RCC 7860 (cell line): Measurements from ENCODE around the gene SPPL3.
"Not testable (repeated sequence)": the region's sequence is repeated elsewhere in the genome, so short reads cannot be mapped to it uniquely, and the experiment has no call there.

ENCODE experiments used
- DNase-seq: peaks from one replicate; pipeline ENCODE4 v3.0.0-alpha.2; 2015; ENCODE audit warnings: low spot score
- FAIRE-seq: peaks from 2 replicates; lab custom pipeline; 2012; peaks lifted over from hg19 to GRCh38; lab: Jason Lieb, UNC

The SPPL3 gene

GRCh38 chr12:120846721-120847120 is 57.4 kb downstream of the SPPL3 start:
- FAIRE-seq (no peak), DNase-seq (no peak)

- FAIRE-seq = no peak
- no peak for DNase-seq
Measured at GRCh38 chr12:120845696-120846095, 58.5 kb downstream of the SPPL3 start.

GRCh38 chr12:120844768-120845449 is 59.2 kb downstream of the SPPL3 start:
- DNase-seq = no peak
- no peak for FAIRE-seq

- FAIRE-seq (no peak), DNase-seq (no peak)
Measured at GRCh38 chr12:120844297-120844696, 59.9 kb downstream of the SPPL3 start.

GRCh38 chr12:120843472-120843871 is 60.7 kb downstream of the SPPL3 start:
- DNase-seq = no peak
- FAIRE-seq = no peak

GRCh38 chr12:120842595-120842994 is 61.6 kb downstream of the SPPL3 start:
- DNase-seq = no peak
- no peak for FAIRE-seq

- no peak for FAIRE-seq
Measured at GRCh38 chr12:120841525-120841924, 62.6 kb downstream of the SPPL3 start.

GRCh38 chr12:120839503-120839902 is 64.7 kb downstream of the SPPL3 start:
- FAIRE-seq (no peak), DNase-seq (no peak)

More at GRCh38 chr12:120841525-120841924, 62.6 kb downstream of the SPPL3 start:
- DNase-seq = no peak

- FAIRE-seq, DNase-seq: not testable (repeated sequence)
Measured at GRCh38 chr12:120838629-120839383, 65.4 kb downstream of the SPPL3 start.

- DNase-seq (no peak), FAIRE-seq (no peak)
Measured at GRCh38 chr12:120836114-120836684, 68.0 kb downstream of the SPPL3 start.

- FAIRE-seq (no peak), DNase-seq (no peak)
Measured at GRCh38 chr12:120835657-120836056, 68.5 kb downstream of the SPPL3 start.

- no peak for FAIRE-seq
Measured at GRCh38 chr12:120835304-120835612, 68.9 kb downstream of the SPPL3 start.

GRCh38 chr12:120834489-120835303 is 69.5 kb downstream of the SPPL3 start:
- DNase-seq (no peak), FAIRE-seq (no peak)

More at GRCh38 chr12:120835304-120835612, 68.9 kb downstream of the SPPL3 start:
- DNase-seq = no peak

- no peak for FAIRE-seq
- DNase-seq = no peak
Measured at GRCh38 chr12:120833849-120834248, 70.3 kb downstream of the SPPL3 start.

GRCh38 chr12:120832737-120833136 is 71.4 kb downstream of the SPPL3 start:
- FAIRE-seq = no peak

GRCh38 chr12:120831648-120832267 is 72.4 kb downstream of the SPPL3 start:
- no peak for FAIRE-seq

More at GRCh38 chr12:120832737-120833136, 71.4 kb downstream of the SPPL3 start:
- no peak for DNase-seq

GRCh38 chr12:120830966-120831365 is 73.2 kb downstream of the SPPL3 start:
- no peak for FAIRE-seq

More at GRCh38 chr12:120831648-120832267, 72.4 kb downstream of the SPPL3 start:
- DNase-seq = no peak

GRCh38 chr12:120830052-120830940 is 73.9 kb downstream of the SPPL3 start:
- DNase-seq (no peak), FAIRE-seq (no peak)

More at GRCh38 chr12:120830966-120831365, 73.2 kb downstream of the SPPL3 start:
- DNase-seq = no peak

- DNase-seq = no peak
Measured at GRCh38 chr12:120826335-120826734, 77.8 kb downstream of the SPPL3 start.

GRCh38 chr12:120825337-120825736 is 78.8 kb downstream of the SPPL3 start:
- no peak for FAIRE-seq
- no peak for DNase-seq

More at GRCh38 chr12:120826335-120826734, 77.8 kb downstream of the SPPL3 start:
- no peak for FAIRE-seq
